Amniotic epithelial cell (primary cell): ENCODE measurements around the gene NSDHL.

Source experiments
- DNase-seq: peaks from one replicate; pipeline ENCODE4 v3.0.0-alpha.2; 2010; ENCODE audit warnings: low read depth

The NSDHL gene

GRCh38 chrX:152915541-152916241 is 84.8 kb downstream of the NSDHL start:
- peak; percentile 33 for DNase-seq

GRCh38 chrX:152917656-152918579 is 87.1 kb downstream of the NSDHL start:
- no peak for DNase-seq

GRCh38 chrX:152918707-152919106 is 87.8 kb downstream of the NSDHL start:
- DNase-seq, result no peak
